ENCODE measurements around the gene TRPM6. TPM values are rescaled to one million over a fixed set of nuclear protein-coding genes. Genes with fewer than 3 reads are reported as not detected.
A peak's percentile ranks its signal among the peaks of the same experiment; 100 is the strongest.

TRPM6 gene
- total and polyA plus RNA-seq, 8 donors, result under 0.01 to 18.8 (median 2.3) TPM; not detected in 2

GRCh38 chr9:74824654-74825053 is 63.1 kb downstream of the TRPM6 start:
- WGBS, 5 donors, result 54 to 85% (median 81%) methylated on average over 1 of the region's 1 CpG
- H3K27me3 ChIP-seq, result no peaks in the 10 kb centered on the region
- H3K36me3 ChIP-seq, result no peaks in the 10 kb centered on the region
- no peak for TF ChIP-seq POLR2AphosphoS5 (IDR thresholded peaks at IDR 0.05)
- TF ChIP-seq EP300 (IDR thresholded peaks at IDR 0.05), result no peak
- no peak for TF ChIP-seq POLR2A (IDR thresholded peaks at IDR 0.05)
- TF ChIP-seq CTCF (IDR thresholded peaks at IDR 0.05), result no peak
- H3K4me1 ChIP-seq, result no peaks in the 10 kb centered on the region
- peak in 1 of 2 donors; percentile 69 for DNase-seq
- no peak overlapping the region for H3K27ac ChIP-seq
- intact Hi-C loops (cut with DNase I; ENCODE audit: low total_unique reads), result no loop called here
- H3K9me3 ChIP-seq, result no peaks in the 10 kb centered on the region
- no peak overlapping the region for H3K4me3 ChIP-seq

GRCh38 chr9:74821636-74822035 is 66.1 kb downstream of the TRPM6 start:
- Histone ChIP-seq H3K36me3 (no peaks in the 10 kb centered on the region), H3K4me1 (no peaks in the 10 kb centered on the region), H3K9me3 (no peaks in the 10 kb centered on the region), H3K27me3 (no peaks in the 10 kb centered on the region), H3K4me3 (no peak overlapping the region), H3K27ac (no peak overlapping the region)
- TF ChIP-seq POLR2AphosphoS5 (IDR thresholded peaks at IDR 0.05) (no peak), EP300 (IDR thresholded peaks at IDR 0.05) (no peak)
- intact Hi-C loops (cut with DNase I; ENCODE audit: low total_unique reads), result no loop called here
- no peak for DNase-seq
- WGBS, 5 donors, result 53 to 77% (median 71%) methylated on average over 8 of the region's 8 CpGs

- TF ChIP-seq CTCF (IDR thresholded peaks at IDR 0.05) (no peak), POLR2A (IDR thresholded peaks at IDR 0.05) (no peak), POLR2AphosphoS5 (IDR thresholded peaks at IDR 0.05) (no peak), EP300 (IDR thresholded peaks at IDR 0.05) (no peak)
- WGBS, 5 donors, result 56 to 76% (median 73%) methylated on average over 2 of the region's 2 CpGs
- no peak overlapping the region for H3K27ac ChIP-seq
- no peak overlapping the region for H3K4me3 ChIP-seq
- no peaks in the 10 kb centered on the region for H3K36me3 ChIP-seq
- no peak for DNase-seq
- H3K27me3 ChIP-seq, result no peaks in the 10 kb centered on the region
- H3K4me1 ChIP-seq, result no peaks in the 10 kb centered on the region
- no peaks in the 10 kb centered on the region for H3K9me3 ChIP-seq
- intact Hi-C loops (cut with DNase I; ENCODE audit: low total_unique reads), result no loop called here
These were observed 69.9 kb downstream of the TRPM6 start for GRCh38 chr9:74817816-74818215.

GRCh38 chr9:74817281-74817810 is 70.4 kb downstream of the TRPM6 start:
- Histone ChIP-seq H3K9me3 (no peaks in the 10 kb centered on the region), H3K4me3 (no peak overlapping the region), H3K36me3 (no peaks in the 10 kb centered on the region), H3K4me1 (no peaks in the 10 kb centered on the region), H3K27ac (no peak overlapping the region), H3K27me3 (no peaks in the 10 kb centered on the region)
- TF ChIP-seq POLR2AphosphoS5 (IDR thresholded peaks at IDR 0.05) (no peak), EP300 (IDR thresholded peaks at IDR 0.05) (no peak), CTCF (IDR thresholded peaks at IDR 0.05) (no peak), POLR2A (IDR thresholded peaks at IDR 0.05) (no peak)
- intact Hi-C loops (cut with DNase I; ENCODE audit: low total_unique reads), result no loop called here
- no peak for DNase-seq
- 88 to 92% (median 90%) methylated on average over 9 of the region's 9 CpGs for WGBS, 5 donors

GRCh38 chr9:74810200-74810599 is 77.5 kb downstream of the TRPM6 start:
- DNase-seq, result no peak
- no peaks in the 10 kb centered on the region for H3K36me3 ChIP-seq
- no peak overlapping the region for H3K4me3 ChIP-seq
- H3K9me3 ChIP-seq, result no peaks in the 10 kb centered on the region
- no peaks in the 10 kb centered on the region for H3K4me1 ChIP-seq
- intact Hi-C loops (cut with DNase I; ENCODE audit: low total_unique reads), result no loop called here
- WGBS, 5 donors, result 29 to 64% (median 56%) methylated on average over 2 of the region's 2 CpGs
- no peak for TF ChIP-seq POLR2AphosphoS5 (IDR thresholded peaks at IDR 0.05)
- no peak for TF ChIP-seq POLR2A (IDR thresholded peaks at IDR 0.05)
- TF ChIP-seq CTCF (IDR thresholded peaks at IDR 0.05), result no peak
- no peak for TF ChIP-seq EP300 (IDR thresholded peaks at IDR 0.05)
- H3K27ac ChIP-seq, result no peak overlapping the region
- H3K27me3 ChIP-seq, result no peaks in the 10 kb centered on the region

Measured in stomach (tissue), 9 donors.